Mucosa of descending colon (tissue), 3 donors: Measurements from ENCODE around the gene RAF1. TPM values are rescaled to one million over a fixed set of nuclear protein-coding genes. Genes with fewer than 3 reads are reported as not detected.
"Not testable (repeated sequence)": the region's sequence is repeated elsewhere in the genome, so short reads cannot be mapped to it uniquely, and the experiment has no call there.

Source experiments
- ATAC-seq: fragments of 200-7000 bp; cut with Tn5 transposase; one replicate; pipeline ENCODE4 v1.9.1; 2020; ENCODE audit warnings: mild to moderate bottlenecking, moderate library complexity
- DNase-seq, 3 donors: peaks; one replicate each; pipeline ENCODE4 v3.0.0-alpha.2; 2020
- H3K36me3 ChIP-seq: fragments of 200-600 bp; one replicate; pipeline ENCODE4 v1.8.0; 2021; ENCODE audit warnings: low read depth, mild to moderate bottlenecking
- H3K4me1 ChIP-seq: fragments of 200-600 bp; one replicate; pipeline ENCODE4 v1.8.0; 2021; ENCODE audit warnings: low read depth, mild to moderate bottlenecking
- H3K4me3 ChIP-seq: fragments of 200-600 bp; one replicate; pipeline ENCODE4 v1.8.0; 2021; ENCODE audit warnings: mild to moderate bottlenecking
- H3K9me3 ChIP-seq: fragments of 200-600 bp; one replicate; pipeline ENCODE4 v1.8.0; 2021; ENCODE audit warnings: mild to moderate bottlenecking
- CTCF ChIP-seq: fragments of 200-600 bp; IDR thresholded peaks from one replicate; pipeline ENCODE4 v1.8.0; 2022; ENCODE audit warnings: antibody characterized with exemption, mild to moderate bottlenecking
- intact Hi-C, 2 donors: fragments of 100-400 bp; cut with DNase I in 1 of 2; cut with micrococcal nuclease in 1 of 2; formaldehyde crosslinking; loops; one replicate each; pipeline versions ENCODE4 v1.11.0 to v1.11.1; 2022; cut with DNase I, micrococcal nuclease
- total RNA-seq, 3 donors: library from RNA; stranded (reverse); fragmentation: NEBNext Ultra II Directional in 2 of 3; extraction: Animal tissue kit (Norgen Biotek cat#: 25700) in 2 of 3; gene quantifications; one replicate each; pipeline versions ENCODE4 v1.2.1 to v1.2.4, GENCODE V29; 2021 to 2023
- donor health status: DM: no; HTN: no; CAD: no; lungs with moderate emphysema.
- donor health status: DM: no; HTN: no; CAD: no.
- donor health status: DM: no; HTN: yes; CAD: no.

RAF1 gene
- total RNA-seq, 3 donors from 2014 or later = 75.4 to 99.7 (median 76.9) TPM

GRCh38 chr3:12671120-12671450 is 7.2 kb upstream of the RAF1 start:
- Histone ChIP-seq H3K4me1 (no peaks in the 10 kb centered on the region), H3K4me3 (no peak overlapping the region), H3K36me3 (no peaks in the 10 kb centered on the region), H3K9me3 (no peaks in the 10 kb centered on the region)
- no peak for DNase-seq
- intact Hi-C loops = no loop called here
- no peak for ATAC-seq
- TF ChIP-seq CTCF = no peak

- TF ChIP-seq CTCF = no peak
- H3K4me3 ChIP-seq = no peak overlapping the region
- ATAC-seq (no peak), DNase-seq (no peak)
- intact Hi-C loops = no loop called here
- no peaks in the 10 kb centered on the region for H3K4me1 ChIP-seq
- H3K36me3 ChIP-seq = no peaks in the 10 kb centered on the region
- H3K9me3 ChIP-seq = no peaks in the 10 kb centered on the region
Observed at GRCh38 chr3:12670365-12671119, 6.6 kb upstream of the RAF1 start.

DNA sequence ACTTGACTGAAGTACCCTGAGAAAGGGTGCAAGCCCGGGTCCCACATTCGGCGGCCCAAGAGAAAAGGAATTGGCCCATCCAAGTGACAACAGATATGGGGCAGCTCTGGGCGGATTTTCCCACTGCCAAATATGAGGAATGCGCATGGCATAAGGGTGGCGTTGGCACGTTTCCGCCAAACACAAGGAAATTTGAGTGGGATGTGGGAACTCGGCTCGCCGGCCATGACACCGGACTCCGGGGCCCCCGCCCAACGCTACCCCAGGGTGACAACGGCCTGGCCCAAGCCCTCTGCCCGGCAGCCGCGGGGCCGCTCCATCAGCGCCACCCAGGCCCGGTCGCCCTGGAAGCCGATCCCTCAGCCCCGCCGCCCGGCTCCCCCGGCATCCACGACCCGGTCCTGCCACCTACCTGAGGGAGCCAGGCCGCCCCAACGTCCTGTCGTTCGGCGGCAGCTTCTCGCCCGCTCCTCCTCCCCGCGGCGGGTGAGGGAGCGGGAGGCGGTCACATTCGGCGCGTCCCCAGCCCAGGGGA is 449 bp downstream of the RAF1 start:
- intact Hi-C loops = no loop called here
- peaks cover 39% of the 10 kb centered on the region for H3K4me1 ChIP-seq

GRCh38 chr3:12662593-12663400 is 1.1 kb downstream of the RAF1 start:
- intact Hi-C loops = no loop called here
- ATAC-seq = peak; percentile 28
- Histone ChIP-seq H3K4me3 (peak overlapping the region; percentile 99), H3K4me1 (peaks cover 40% of the 10 kb centered on the region), H3K36me3 (no peaks in the 10 kb centered on the region), H3K9me3 (no peaks in the 10 kb centered on the region)
- DNase-seq = peak; percentile 43 to 63 (median 49)
- TF ChIP-seq CTCF = no peak

More for the DNA sequence above, 449 bp downstream of the RAF1 start:
- peak; percentile 65 for ATAC-seq
- peak overlapping the region; percentile 99 for H3K4me3 ChIP-seq
- peak in 2 of 3 donors; percentile 46 to 59 for DNase-seq
- H3K36me3 ChIP-seq = no peaks in the 10 kb centered on the region
- no peaks in the 10 kb centered on the region for H3K9me3 ChIP-seq
- no peak for TF ChIP-seq CTCF

DNA sequence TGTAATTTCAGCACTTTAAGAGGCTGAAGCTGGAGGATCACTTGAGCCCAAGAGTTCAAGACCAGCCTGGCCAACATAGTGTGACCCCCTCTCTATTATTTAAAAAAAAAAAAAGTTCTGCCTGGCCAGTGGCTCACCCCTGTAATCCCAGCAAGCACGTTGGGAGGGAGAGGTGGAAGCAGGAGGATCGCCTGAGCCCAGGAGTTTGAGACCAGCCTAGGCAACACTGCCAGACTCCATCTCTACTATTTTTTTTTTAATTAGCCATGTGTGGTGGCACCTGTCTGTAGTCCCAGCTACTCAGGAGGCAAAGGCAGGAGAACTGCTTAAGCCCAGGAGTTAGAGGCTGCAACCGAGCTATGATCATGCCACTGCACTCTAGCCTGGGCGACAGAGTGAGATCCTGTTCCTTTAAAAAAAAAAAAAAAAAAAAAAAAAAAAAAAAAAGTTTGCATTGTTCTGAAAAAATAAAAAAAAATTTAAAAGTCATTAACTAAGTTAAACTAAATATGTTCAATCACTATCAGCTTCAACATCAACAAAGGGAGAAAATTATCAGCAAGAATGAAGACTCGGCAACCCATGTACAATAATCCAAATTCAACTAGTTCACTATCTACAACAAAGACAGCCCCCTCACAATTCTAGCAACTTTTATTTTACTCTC is 1.9 kb downstream of the RAF1 start:
- no peaks in the 10 kb centered on the region for H3K9me3 ChIP-seq
- TF ChIP-seq CTCF = no peak
- ATAC-seq (no peak), DNase-seq (no peak)
- no peaks in the 10 kb centered on the region for H3K36me3 ChIP-seq
- peaks cover 40% of the 10 kb centered on the region for H3K4me1 ChIP-seq
- no peak overlapping the region for H3K4me3 ChIP-seq
- intact Hi-C loops = no loop called here

DNA sequence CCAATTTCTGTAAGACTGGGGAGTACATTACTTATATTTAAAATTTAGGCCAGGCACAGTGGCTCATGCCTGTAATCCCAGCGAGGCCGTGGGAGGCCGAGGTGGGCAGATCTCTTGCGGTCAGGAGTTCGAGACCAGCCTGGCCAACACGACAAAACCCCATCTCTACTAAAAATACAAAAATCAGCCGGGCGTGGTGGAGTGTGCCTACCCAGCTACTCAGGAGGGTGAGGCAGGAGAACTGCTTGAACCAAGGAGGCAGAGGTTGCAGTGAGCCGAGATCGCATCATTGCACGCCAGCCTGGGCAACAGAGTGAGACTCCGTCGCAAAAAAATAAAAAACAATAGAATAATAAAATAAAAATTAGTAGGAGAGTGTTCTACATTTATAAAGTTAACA is 2.5 kb downstream of the RAF1 start:
- H3K4me3 ChIP-seq, ATAC-seq, H3K9me3 ChIP-seq, intact Hi-C loops, DNase-seq, H3K36me3 ChIP-seq: not testable (repeated sequence)
- peaks cover 40% of the 10 kb centered on the region for H3K4me1 ChIP-seq
